OCI-LY1 (cell line): Measurements from ENCODE around the gene PRRC1.
A peak's percentile ranks its signal among the peaks of the same experiment; 100 is the strongest.

ENCODE experiments used
- H2AFZ ChIP-seq: fragments of 200-600 bp; sonication (generic), shearing (Covaris generic); 2 replicates; pipeline ENCODE4 v1.6.0; 2014; ENCODE audit warnings: antibody characterized with exemption, mild to moderate bottlenecking, low read length
- H3F3A ChIP-seq: fragments of 200-600 bp; sonication (generic), shearing (Covaris generic); 2 replicates; pipeline ENCODE4 v1.6.0; 2014; ENCODE audit warnings: mild to moderate bottlenecking, antibody characterized with exemption, low read length, moderate library complexity; ENCODE audit not compliant: insufficient read depth
- H3K27ac ChIP-seq: fragments of 200-600 bp; sonication (generic); 2 replicates; pipeline ENCODE4 v1.5.1; 2014; ENCODE audit warnings: low read length, mixed run types, mild to moderate bottlenecking, low read depth; ENCODE audit not compliant: poor library complexity, severe bottlenecking
- H3K27me3 ChIP-seq: fragments of 200-600 bp; sonication (generic); 2 replicates; pipeline ENCODE4 v1.6.0; 2014; ENCODE audit warnings: antibody characterized with exemption, mild to moderate bottlenecking, low read length, moderate library complexity; ENCODE audit not compliant: insufficient read depth
- H3K36me3 ChIP-seq: fragments of 200-600 bp; sonication (generic); 2 replicates; pipeline ENCODE4 v1.6.1; 2014; ENCODE audit warnings: mild to moderate bottlenecking, antibody characterized with exemption, low read length, moderate library complexity, mixed read lengths; ENCODE audit not compliant: insufficient read depth
- H3K4me1 ChIP-seq: fragments of 200-600 bp; sonication (generic); 2 replicates; pipeline ENCODE4 v1.5.1; 2014; ENCODE audit warnings: mild to moderate bottlenecking, low read length, moderate library complexity; ENCODE audit not compliant: insufficient read depth, severe bottlenecking
- H3K4me2 ChIP-seq: fragments of 200-600 bp; sonication (generic), shearing (Covaris generic); 2 replicates; pipeline ENCODE4 v1.6.1; 2014; ENCODE audit warnings: low read length
- H3K4me3 ChIP-seq: fragments of 200-600 bp; sonication (generic); 2 replicates; pipeline ENCODE4 v1.5.1; 2014; ENCODE audit warnings: low read length, low read depth, mild to moderate bottlenecking, mixed read lengths; ENCODE audit not compliant: poor library complexity, severe bottlenecking
- H3K79me2 ChIP-seq: fragments of 200-600 bp; shearing (Covaris generic); 2 replicates; pipeline ENCODE4 v1.6.1; 2016; ENCODE audit warnings: mixed run types, low read length, mixed read lengths; ENCODE audit not compliant: insufficient read depth
- H3K9ac ChIP-seq: fragments of 200-600 bp; sonication (generic), shearing (Covaris generic); 2 replicates; pipeline ENCODE4 v1.6.1; 2014; ENCODE audit warnings: mild to moderate bottlenecking, low read length, mixed read lengths
- H3K9me2 ChIP-seq: fragments of 200-600 bp; sonication (generic), shearing (Covaris generic); 2 replicates; pipeline ENCODE4 v1.6.1; 2014; ENCODE audit warnings: low read depth, mild to moderate bottlenecking, low read length, mixed read lengths
- H3K9me3 ChIP-seq: fragments of 200-600 bp; shearing (Covaris generic); 2 replicates; pipeline ENCODE4 v1.6.1; 2014; ENCODE audit warnings: low read length, mixed read lengths
- H4K20me1 ChIP-seq: fragments of 200-600 bp; sonication (generic), shearing (Covaris generic); 2 replicates; pipeline ENCODE4 v1.6.0; 2016; ENCODE audit warnings: mild to moderate bottlenecking, low read length; ENCODE audit not compliant: insufficient read depth
- CTCF ChIP-seq: fragments of 200-600 bp; sonication (generic), shearing (Covaris generic); IDR thresholded peaks from 2 replicates; pipeline ENCODE4 v1.5.1; 2017; ENCODE audit warnings: mild to moderate bottlenecking, antibody characterized with exemption, low read length, moderate library complexity, mixed read lengths
- EZH2 ChIP-seq: fragments of 200-600 bp; sonication (generic), shearing (Covaris generic); IDR thresholded peaks from 2 replicates; pipeline ENCODE4 v1.8.0; 2017; ENCODE audit warnings: borderline replicate concordance, mixed run types, mild to moderate bottlenecking, antibody characterized with exemption, low read length, moderate library complexity, mixed read lengths

PRRC1 gene

GRCh38 chr5:127586066-127586770, 68.8 kb downstream of the PRRC1 start:
- Histone ChIP-seq H3K4me2 (peak overlapping the region; percentile 47), H2AFZ (peak overlapping the region; percentile 25), H3K9me2 (no peaks in the 10 kb centered on the region), H3K79me2 (no peaks in the 10 kb centered on the region), H3K4me3 (peak overlapping the region; percentile 48), H3K27ac (peak overlapping the region; percentile 95), H3K36me3 (no peaks in the 10 kb centered on the region), H3K9me3 (no peaks in the 10 kb centered on the region), H4K20me1 (no peaks in the 10 kb centered on the region), H3K9ac (peak overlapping the region; percentile 42), H3F3A (no peaks in the 10 kb centered on the region), H3K4me1 (peaks cover 84% of the 10 kb centered on the region), H3K27me3 (no peaks in the 10 kb centered on the region)
- TF ChIP-seq CTCF = peak; percentile 37; the same call in 1 of the 2 replicates
- TF ChIP-seq EZH2 = no peak

- Histone ChIP-seq H3K9ac (peak overlapping the region; percentile 42; the same call in 1 of the 2 replicates), H3K27me3 (no peaks in the 10 kb centered on the region), H3K36me3 (no peaks in the 10 kb centered on the region), H3K4me1 (peaks cover 89% of the 10 kb centered on the region), H3K79me2 (no peaks in the 10 kb centered on the region), H3K9me3 (no peaks in the 10 kb centered on the region), H3K27ac (peak overlapping the region; percentile 95), H4K20me1 (no peaks in the 10 kb centered on the region), H3K9me2 (no peaks in the 10 kb centered on the region), H3K4me3 (peak overlapping the region; percentile 24), H3K4me2 (peak overlapping the region; percentile 47; the same call in 1 of the 2 replicates), H3F3A (no peaks in the 10 kb centered on the region), H2AFZ (no peak overlapping the region)
- no peak for TF ChIP-seq EZH2
- no peak for TF ChIP-seq CTCF
Measured at GRCh38 chr5:127586811-127587210, 69.4 kb downstream of the PRRC1 start.

GRCh38 chr5:127587246-127587917, 69.9 kb downstream of the PRRC1 start:
- peak overlapping the region; percentile 95 for H3K27ac ChIP-seq
- H3K27me3 ChIP-seq = no peaks in the 10 kb centered on the region
- H3K4me3 ChIP-seq = peak overlapping the region; percentile 24
- peaks cover 93% of the 10 kb centered on the region for H3K4me1 ChIP-seq
- TF ChIP-seq EZH2 = no peak
- TF ChIP-seq CTCF = no peak
- no peaks in the 10 kb centered on the region for H3K79me2 ChIP-seq
- H3K9me3 ChIP-seq = no peaks in the 10 kb centered on the region
- no peak overlapping the region for H2AFZ ChIP-seq
- no peaks in the 10 kb centered on the region for H3K36me3 ChIP-seq
- no peaks in the 10 kb centered on the region for H3F3A ChIP-seq
- H3K9ac ChIP-seq = peak overlapping the region; percentile 42
- no peaks in the 10 kb centered on the region for H4K20me1 ChIP-seq
- no peaks in the 10 kb centered on the region for H3K9me2 ChIP-seq
- H3K4me2 ChIP-seq = peak overlapping the region; percentile 47; the same call in 1 of the 2 replicates
